ENCODE results near the gene SHF.
A peak's percentile ranks its signal among the peaks of the same experiment; 100 is the strongest.

Gene SHF

DNA sequence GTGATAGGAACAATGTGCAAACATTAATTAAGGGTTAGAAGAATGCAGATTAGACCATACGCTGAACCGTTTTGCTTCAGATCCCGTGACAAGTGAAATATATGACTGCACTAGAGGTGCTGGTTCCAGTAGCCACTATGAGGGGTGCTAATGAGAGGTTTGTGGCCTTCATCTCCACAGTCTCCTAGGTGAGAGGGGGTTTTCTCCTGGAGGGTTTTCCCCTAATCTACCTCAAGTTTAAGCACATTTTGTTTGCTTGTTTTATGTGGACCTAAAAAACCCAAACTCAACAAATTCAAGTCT, 13.7 kb upstream of the SHF start:
- H3K79me2 ChIP-seq (ENCODE audit: low read length), result no peaks in the 10 kb centered on the region
- H3K27ac ChIP-seq (ENCODE audit: low read length), result peak overlapping the region; percentile 88
- H3K36me3 ChIP-seq (replicated peaks; ENCODE audit: low read depth, low read length), result no peaks in the 10 kb centered on the region
- TF ChIP-seq, protein P1, sequence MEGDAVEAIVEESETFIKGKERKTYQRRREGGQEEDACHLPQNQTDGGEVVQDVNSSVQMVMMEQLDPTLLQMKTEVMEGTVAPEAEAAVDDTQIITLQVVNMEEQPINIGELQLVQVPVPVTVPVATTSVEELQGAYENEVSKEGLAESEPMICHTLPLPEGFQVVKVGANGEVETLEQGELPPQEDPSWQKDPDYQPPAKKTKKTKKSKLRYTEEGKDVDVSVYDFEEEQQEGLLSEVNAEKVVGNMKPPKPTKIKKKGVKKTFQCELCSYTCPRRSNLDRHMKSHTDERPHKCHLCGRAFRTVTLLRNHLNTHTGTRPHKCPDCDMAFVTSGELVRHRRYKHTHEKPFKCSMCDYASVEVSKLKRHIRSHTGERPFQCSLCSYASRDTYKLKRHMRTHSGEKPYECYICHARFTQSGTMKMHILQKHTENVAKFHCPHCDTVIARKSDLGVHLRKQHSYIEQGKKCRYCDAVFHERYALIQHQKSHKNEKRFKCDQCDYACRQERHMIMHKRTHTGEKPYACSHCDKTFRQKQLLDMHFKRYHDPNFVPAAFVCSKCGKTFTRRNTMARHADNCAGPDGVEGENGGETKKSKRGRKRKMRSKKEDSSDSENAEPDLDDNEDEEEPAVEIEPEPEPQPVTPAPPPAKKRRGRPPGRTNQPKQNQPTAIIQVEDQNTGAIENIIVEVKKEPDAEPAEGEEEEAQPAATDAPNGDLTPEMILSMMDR (IDR thresholded peaks at IDR 0.05; ENCODE audit: low read depth, low read length), result no peak
- TF ChIP-seq EZH2phosphoT487 (IDR thresholded peaks at IDR 0.05; ENCODE audit: low read depth), result no peak
- no peaks in the 10 kb centered on the region for H3K27me3 ChIP-seq (ENCODE audit: low read depth, low read length)
- H3K9me3 ChIP-seq (ENCODE audit: insufficient read depth, low read length), result no peaks in the 10 kb centered on the region
- H3K9ac ChIP-seq (ENCODE audit: low read length), result peak overlapping the region; percentile 97
- H4K20me1 ChIP-seq (ENCODE audit: insufficient read depth, low read length), result no peaks in the 10 kb centered on the region
- H3K4me1 ChIP-seq (ENCODE audit: low read length), result peaks cover 31% of the 10 kb centered on the region
- peak overlapping the region; percentile 99 for H3K4me3 ChIP-seq (ENCODE audit: low read length)
- peak overlapping the region; percentile 18; the same call in 1 of the 2 replicates for H2AFZ ChIP-seq (ENCODE audit: low read depth, low read length)
- peak overlapping the region; percentile 96 for H3K4me2 ChIP-seq (ENCODE audit: low read length)

DNA sequence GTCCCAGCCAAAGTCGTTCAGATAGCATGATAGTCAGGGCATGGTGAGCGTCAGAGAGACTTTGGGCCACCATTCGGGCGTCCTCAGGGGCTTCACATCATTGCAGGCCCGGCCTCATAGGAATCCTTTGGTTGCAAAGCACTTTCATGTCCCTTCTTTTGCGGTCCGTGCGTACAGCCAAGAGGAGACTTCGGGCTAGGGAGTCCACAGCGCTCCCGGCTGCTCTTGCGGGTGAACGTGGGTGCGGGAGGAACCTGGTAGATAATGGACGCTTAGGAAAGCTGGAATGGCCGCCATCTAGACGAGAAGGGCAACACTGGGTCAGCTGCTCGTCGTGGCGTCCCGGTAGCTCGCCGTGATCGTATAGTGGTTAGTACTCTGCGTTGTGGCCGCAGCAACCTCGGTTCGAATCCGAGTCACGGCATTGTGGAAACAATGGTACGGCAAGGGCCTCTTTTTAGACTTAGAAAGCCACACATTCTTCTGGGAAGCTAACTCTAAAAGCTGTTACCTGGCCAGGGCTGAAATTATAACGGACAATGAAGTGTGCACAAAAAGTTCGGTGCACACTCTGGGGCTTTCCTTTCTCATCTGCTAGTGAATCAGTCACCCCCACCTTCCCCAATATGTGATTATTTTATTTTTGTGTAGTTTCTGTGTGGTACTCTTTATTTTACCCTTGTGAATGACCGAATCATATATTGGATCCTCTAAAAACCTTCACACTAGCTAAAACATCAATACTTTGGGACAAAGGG, 13.2 kb upstream of the SHF start:
- H3K36me3 ChIP-seq (replicated peaks; ENCODE audit: low read depth, low read length), result no peaks in the 10 kb centered on the region
- no peaks in the 10 kb centered on the region for H3K27me3 ChIP-seq (ENCODE audit: low read depth, low read length)
- H3K4me3 ChIP-seq (ENCODE audit: low read length), result peak overlapping the region; percentile 99
- peak overlapping the region; percentile 93 for H2AFZ ChIP-seq (ENCODE audit: low read depth, low read length)
- TF ChIP-seq, protein P1 (IDR thresholded peaks at IDR 0.05; ENCODE audit: low read depth, low read length), result no peak
- TF ChIP-seq EZH2phosphoT487 (IDR thresholded peaks at IDR 0.05; ENCODE audit: low read depth), result no peak
- H3K4me1 ChIP-seq (ENCODE audit: low read length), result peaks cover 31% of the 10 kb centered on the region
- no peaks in the 10 kb centered on the region for H4K20me1 ChIP-seq (ENCODE audit: insufficient read depth, low read length)
- no peaks in the 10 kb centered on the region for H3K79me2 ChIP-seq (ENCODE audit: low read length)
- H3K4me2 ChIP-seq (ENCODE audit: low read length), result peak overlapping the region; percentile 96
- peak overlapping the region; percentile 88 for H3K27ac ChIP-seq (ENCODE audit: low read length)
- no peaks in the 10 kb centered on the region for H3K9me3 ChIP-seq (ENCODE audit: insufficient read depth, low read length)
- peak overlapping the region; percentile 97 for H3K9ac ChIP-seq (ENCODE audit: low read length)

DNA sequence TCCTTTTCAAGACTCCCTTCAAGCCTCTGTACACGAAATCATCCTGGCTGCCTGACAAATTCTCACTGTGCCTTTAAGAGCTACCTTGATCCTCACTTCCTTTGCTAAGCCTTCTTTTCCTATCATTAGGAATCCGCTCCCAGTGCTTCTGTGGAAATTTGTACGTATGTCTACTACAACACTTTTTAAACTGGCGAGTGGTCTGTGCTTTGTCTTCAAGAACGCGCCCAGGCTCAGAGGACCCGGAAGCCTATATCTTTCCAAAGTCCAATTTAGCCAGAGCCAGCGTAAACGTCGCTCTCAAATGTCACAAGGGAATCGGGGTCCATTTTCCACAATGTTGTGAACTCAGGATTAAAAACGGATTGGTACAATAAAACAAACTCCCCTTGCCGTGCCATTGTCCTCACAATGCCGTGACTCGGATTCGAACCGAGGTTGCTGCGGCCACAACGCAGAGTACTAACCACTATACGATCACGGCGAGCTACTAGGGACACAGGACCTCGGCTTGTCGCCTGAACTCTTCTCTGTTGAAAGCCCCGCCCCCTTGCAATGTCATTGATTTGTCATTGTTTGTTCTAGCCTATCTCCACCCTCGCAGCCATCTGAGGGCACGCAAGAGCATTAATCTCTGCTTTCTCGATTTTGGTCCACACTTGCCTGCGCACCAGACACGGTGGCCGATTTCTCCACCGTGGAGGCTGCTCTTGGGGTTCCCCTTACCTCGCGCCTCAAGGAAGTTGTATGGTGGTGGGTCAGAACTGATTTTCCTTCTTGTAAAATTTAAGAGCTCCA, 12.4 kb upstream of the SHF start:
- Histone ChIP-seq H3K4me1 (ENCODE audit: low read length) (peaks cover 31% of the 10 kb centered on the region), H3K4me3 (ENCODE audit: low read length) (peak overlapping the region; percentile 99), H3K27ac (ENCODE audit: low read length) (peak overlapping the region; percentile 88), H3K27me3 (ENCODE audit: low read depth, low read length) (no peaks in the 10 kb centered on the region), H3K9ac (ENCODE audit: low read length) (peak overlapping the region; percentile 97), H4K20me1 (ENCODE audit: insufficient read depth, low read length) (no peaks in the 10 kb centered on the region), H2AFZ (ENCODE audit: low read depth, low read length) (peak overlapping the region; percentile 93), H3K9me3 (ENCODE audit: insufficient read depth, low read length) (no peaks in the 10 kb centered on the region), H3K36me3 (replicated peaks; ENCODE audit: low read depth, low read length) (no peaks in the 10 kb centered on the region), H3K4me2 (ENCODE audit: low read length) (peak overlapping the region; percentile 96), H3K79me2 (ENCODE audit: low read length) (no peaks in the 10 kb centered on the region)
- no peak for TF ChIP-seq EZH2phosphoT487 (IDR thresholded peaks at IDR 0.05; ENCODE audit: low read depth)

DNA sequence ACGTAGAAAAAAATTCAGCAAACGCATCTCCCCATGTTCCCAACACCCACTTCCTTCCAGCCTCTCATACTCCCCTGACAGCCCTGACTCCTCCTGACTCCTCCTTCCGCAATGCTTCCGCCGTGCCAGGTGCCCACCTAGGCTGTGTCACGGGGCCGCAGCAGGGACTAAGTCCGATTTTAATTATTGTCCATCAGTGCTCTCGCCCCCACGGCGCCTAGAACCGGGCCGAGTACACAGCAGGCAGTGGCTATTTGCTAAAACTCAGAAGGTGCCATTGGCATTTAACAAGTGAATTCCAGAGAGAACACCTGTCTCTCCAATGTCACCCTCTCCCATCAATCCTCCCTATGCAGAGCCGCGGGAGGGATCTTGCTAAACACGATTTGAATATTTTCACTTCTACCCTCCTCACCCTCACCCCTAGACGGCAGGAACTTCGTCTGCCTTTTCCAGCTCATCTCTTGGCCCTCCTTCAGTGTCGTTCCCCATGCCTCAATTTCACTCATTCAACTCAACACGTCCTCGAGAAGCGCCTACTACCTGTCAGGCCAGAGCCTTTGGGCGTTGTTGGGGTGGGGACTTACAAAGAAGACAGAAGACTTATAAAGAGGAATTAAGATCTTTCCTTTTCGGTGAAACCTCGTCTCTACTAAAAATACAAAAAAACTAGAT, 11.5 kb upstream of the SHF start:
- H3K9me3 ChIP-seq (ENCODE audit: insufficient read depth, low read length), result no peaks in the 10 kb centered on the region

More for the DNA sequence above, 11.5 kb upstream of the SHF start:
- H3K27me3 ChIP-seq (ENCODE audit: low read depth, low read length), result no peaks in the 10 kb centered on the region
- H3K27ac ChIP-seq (ENCODE audit: low read length), result peak overlapping the region; percentile 88
- no peaks in the 10 kb centered on the region for H3K79me2 ChIP-seq (ENCODE audit: low read length)
- H3K4me3 ChIP-seq (ENCODE audit: low read length), result peak overlapping the region; percentile 99
- no peak for TF ChIP-seq EZH2phosphoT487 (IDR thresholded peaks at IDR 0.05; ENCODE audit: low read depth)
- TF ChIP-seq, protein P1 (IDR thresholded peaks at IDR 0.05; ENCODE audit: low read depth, low read length), result no peak
- no peaks in the 10 kb centered on the region for H4K20me1 ChIP-seq (ENCODE audit: insufficient read depth, low read length)
- H3K36me3 ChIP-seq (replicated peaks; ENCODE audit: low read depth, low read length), result no peaks in the 10 kb centered on the region
- H2AFZ ChIP-seq (ENCODE audit: low read depth, low read length), result peak overlapping the region; percentile 87
- H3K9ac ChIP-seq (ENCODE audit: low read length), result peak overlapping the region; percentile 91
- peaks cover 28% of the 10 kb centered on the region for H3K4me1 ChIP-seq (ENCODE audit: low read length)
- H3K4me2 ChIP-seq (ENCODE audit: low read length), result peak overlapping the region; percentile 96
